GM19395 (cell line): Measurements from ENCODE around the gene GSPT1.

ENCODE experiments used
- ATAC-seq: cut with Tn5 transposase; IDR thresholded peaks from one replicate; pipeline ENCODE4 v1.9.1; 2021; ENCODE audit warnings: mild to moderate bottlenecking, moderate library complexity; ENCODE audit not compliant: unreplicated experiment

Gene GSPT1

GRCh38 chr16:11913425-11914079 is 2.2 kb downstream of the GSPT1 start:
- ATAC-seq: no peak

- no peak for ATAC-seq
Observed at GRCh38 chr16:11909653-11910545, 5.9 kb downstream of the GSPT1 start.

- no peak for ATAC-seq
Observed at GRCh38 chr16:11907160-11907970, 8.4 kb downstream of the GSPT1 start.

- no peak for ATAC-seq
Observed at GRCh38 chr16:11903906-11904305, 11.8 kb downstream of the GSPT1 start.

GRCh38 chr16:11901091-11901490 is 14.7 kb downstream of the GSPT1 start:
- no peak for ATAC-seq

- no peak for ATAC-seq
Observed at GRCh38 chr16:11896486-11897176, 19.1 kb downstream of the GSPT1 start.

GRCh38 chr16:11893571-11893970 is 22.2 kb downstream of the GSPT1 start:
- no peak for ATAC-seq

GRCh38 chr16:11892761-11893160 is 23.0 kb downstream of the GSPT1 start:
- no peak for ATAC-seq

- no peak for ATAC-seq
Observed at GRCh38 chr16:11890231-11890965, 25.4 kb downstream of the GSPT1 start.

GRCh38 chr16:11886881-11887280 is 28.9 kb downstream of the GSPT1 start:
- no peak for ATAC-seq

GRCh38 chr16:11884035-11884434 is 31.7 kb downstream of the GSPT1 start:
- no peak for ATAC-seq

- ATAC-seq: no peak
Observed at GRCh38 chr16:11880007-11880406, 35.7 kb downstream of the GSPT1 start.

- no peak for ATAC-seq
Observed at GRCh38 chr16:11877374-11877773, 38.4 kb downstream of the GSPT1 start.

- ATAC-seq: no peak
Observed at GRCh38 chr16:11876306-11876705, 39.5 kb downstream of the GSPT1 start.

- no peak for ATAC-seq
Observed at GRCh38 chr16:11875721-11876120, 40.0 kb downstream of the GSPT1 start.

GRCh38 chr16:11871193-11871592 is 44.6 kb downstream of the GSPT1 start:
- no peak for ATAC-seq

- ATAC-seq: no peak
Observed at GRCh38 chr16:11870399-11870798, 45.4 kb downstream of the GSPT1 start.

- no peak for ATAC-seq
Observed at GRCh38 chr16:11869353-11870228, 46.2 kb downstream of the GSPT1 start.

GRCh38 chr16:11868412-11868980 is 47.3 kb downstream of the GSPT1 start:
- no peak for ATAC-seq
